ENCODE measurements around the gene G0S2.

Gene G0S2

DNA sequence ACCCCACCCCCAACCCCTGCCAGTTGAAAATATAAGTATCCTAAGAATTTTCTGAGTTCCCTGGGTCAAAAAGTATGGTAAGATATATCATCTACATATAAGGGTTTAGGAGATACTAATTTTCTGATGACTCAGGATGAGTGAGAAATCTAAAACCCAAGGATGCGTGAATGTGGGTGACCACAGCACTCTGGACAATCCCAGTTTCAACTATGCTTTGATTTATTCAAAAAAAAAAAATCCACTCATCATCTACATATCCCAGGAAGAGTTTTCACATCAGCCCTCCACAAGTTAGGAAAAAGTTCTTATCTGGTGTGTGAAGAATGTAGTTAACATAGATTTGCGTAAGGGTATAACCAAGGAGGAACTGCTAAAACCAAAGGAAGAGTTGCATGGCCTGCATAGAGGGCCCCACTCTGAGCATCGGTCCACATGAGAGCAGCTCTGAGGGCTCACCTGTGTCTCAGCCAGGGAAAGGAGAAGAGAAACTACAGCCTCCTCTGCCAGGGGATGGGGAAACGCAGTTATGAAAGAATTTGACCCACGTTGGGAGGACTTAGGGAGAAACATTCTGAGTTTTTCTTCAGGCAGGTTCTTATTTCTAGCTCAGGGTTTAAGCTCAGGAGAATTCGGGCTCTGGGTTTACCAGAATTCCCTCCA, 41.7 kb upstream of the G0S2 start:
- TF ChIP-seq, protein P1, sequence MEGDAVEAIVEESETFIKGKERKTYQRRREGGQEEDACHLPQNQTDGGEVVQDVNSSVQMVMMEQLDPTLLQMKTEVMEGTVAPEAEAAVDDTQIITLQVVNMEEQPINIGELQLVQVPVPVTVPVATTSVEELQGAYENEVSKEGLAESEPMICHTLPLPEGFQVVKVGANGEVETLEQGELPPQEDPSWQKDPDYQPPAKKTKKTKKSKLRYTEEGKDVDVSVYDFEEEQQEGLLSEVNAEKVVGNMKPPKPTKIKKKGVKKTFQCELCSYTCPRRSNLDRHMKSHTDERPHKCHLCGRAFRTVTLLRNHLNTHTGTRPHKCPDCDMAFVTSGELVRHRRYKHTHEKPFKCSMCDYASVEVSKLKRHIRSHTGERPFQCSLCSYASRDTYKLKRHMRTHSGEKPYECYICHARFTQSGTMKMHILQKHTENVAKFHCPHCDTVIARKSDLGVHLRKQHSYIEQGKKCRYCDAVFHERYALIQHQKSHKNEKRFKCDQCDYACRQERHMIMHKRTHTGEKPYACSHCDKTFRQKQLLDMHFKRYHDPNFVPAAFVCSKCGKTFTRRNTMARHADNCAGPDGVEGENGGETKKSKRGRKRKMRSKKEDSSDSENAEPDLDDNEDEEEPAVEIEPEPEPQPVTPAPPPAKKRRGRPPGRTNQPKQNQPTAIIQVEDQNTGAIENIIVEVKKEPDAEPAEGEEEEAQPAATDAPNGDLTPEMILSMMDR (IDR thresholded peaks at IDR 0.05): no peak
- Histone ChIP-seq H3K79me2 (no peaks in the 10 kb centered on the region), H3K27me3 (ENCODE audit: control insufficient read depth, insufficient read depth, low read length) (no peaks in the 10 kb centered on the region), H3K4me3 (ENCODE audit: low read depth, low read length) (no peak overlapping the region), H3K9ac (no peak overlapping the region), H3K9me3 (ENCODE audit: control insufficient read depth, low read length) (no peaks in the 10 kb centered on the region), H3K27ac (no peak overlapping the region), H3K4me1 (no peaks in the 10 kb centered on the region), H3K4me2 (ENCODE audit: low read length) (no peak overlapping the region), H2AFZ (no peak overlapping the region), H3K36me3 (ENCODE audit: control insufficient read depth, insufficient read depth, low read length) (no peaks in the 10 kb centered on the region)

- no peak overlapping the region for H2AFZ ChIP-seq
- H3K27me3 ChIP-seq (ENCODE audit: control insufficient read depth, insufficient read depth, low read length): no peaks in the 10 kb centered on the region
- H3K4me2 ChIP-seq (ENCODE audit: low read length): no peak overlapping the region
- no peak overlapping the region for H3K9ac ChIP-seq
- H3K79me2 ChIP-seq: no peaks in the 10 kb centered on the region
- H3K9me3 ChIP-seq (ENCODE audit: control insufficient read depth, low read length): no peaks in the 10 kb centered on the region
- H3K4me3 ChIP-seq (ENCODE audit: low read depth, low read length): no peak overlapping the region
- TF ChIP-seq, protein P1 (IDR thresholded peaks at IDR 0.05): no peak
- H3K27ac ChIP-seq: no peak overlapping the region
- H3K4me1 ChIP-seq: no peaks in the 10 kb centered on the region
- no peaks in the 10 kb centered on the region for H3K36me3 ChIP-seq (ENCODE audit: control insufficient read depth, insufficient read depth, low read length)
These were observed 41.0 kb upstream of the G0S2 start for GRCh38 chr1:209634005-209634737.

DNA sequence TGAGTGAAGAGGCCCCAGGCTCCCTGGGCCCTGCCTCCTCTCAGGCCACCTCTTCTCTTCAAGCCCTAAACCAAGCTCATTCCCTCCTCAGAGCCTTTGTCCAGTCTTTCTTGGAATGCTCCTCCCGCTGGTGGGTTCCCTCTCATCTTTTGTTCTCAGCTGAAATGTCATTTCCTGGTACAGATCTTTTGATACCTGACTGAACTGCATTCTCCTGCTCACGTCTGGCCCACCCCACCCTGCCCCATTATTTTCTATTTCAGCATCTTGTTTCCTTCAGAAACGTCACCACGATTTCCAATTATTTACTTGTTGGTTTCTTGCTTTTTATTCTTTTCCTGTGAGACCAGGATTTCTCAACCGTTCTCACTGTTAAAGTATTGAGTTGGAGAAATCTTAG, 39.4 kb upstream of the G0S2 start:
- H3K79me2 ChIP-seq: no peaks in the 10 kb centered on the region
- no peak overlapping the region for H2AFZ ChIP-seq
- no peak overlapping the region for H3K4me3 ChIP-seq (ENCODE audit: low read depth, low read length)
- TF ChIP-seq, protein P1 (IDR thresholded peaks at IDR 0.05): no peak
- H3K36me3 ChIP-seq (ENCODE audit: control insufficient read depth, insufficient read depth, low read length): no peaks in the 10 kb centered on the region
- no peak overlapping the region for H3K27ac ChIP-seq
- H3K4me2 ChIP-seq (ENCODE audit: low read length): no peak overlapping the region
- no peaks in the 10 kb centered on the region for H3K4me1 ChIP-seq
- no peaks in the 10 kb centered on the region for H3K9me3 ChIP-seq (ENCODE audit: control insufficient read depth, low read length)
- no peaks in the 10 kb centered on the region for H3K27me3 ChIP-seq (ENCODE audit: control insufficient read depth, insufficient read depth, low read length)
- no peak overlapping the region for H3K9ac ChIP-seq

DNA sequence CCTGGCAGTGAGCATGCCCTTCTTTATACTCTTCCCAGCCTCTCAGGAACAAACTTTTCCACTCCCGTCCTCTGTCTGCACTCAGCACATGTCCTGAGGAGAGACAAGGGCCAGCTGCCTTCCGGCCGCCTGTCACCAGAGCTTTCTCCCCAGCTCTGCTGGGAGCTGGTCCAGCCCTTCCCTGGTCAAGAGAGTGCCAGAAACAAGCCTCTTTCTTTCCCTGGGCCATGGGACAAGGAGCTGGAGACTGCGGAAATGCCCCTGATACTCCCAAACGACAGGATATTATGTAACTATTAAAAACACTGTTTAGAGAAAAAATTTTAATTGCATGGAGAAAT, 33.4 kb upstream of the G0S2 start:
- Histone ChIP-seq H3K4me2 (ENCODE audit: low read length) (no peak overlapping the region), H3K79me2 (no peaks in the 10 kb centered on the region), H3K9me3 (ENCODE audit: control insufficient read depth, low read length) (no peaks in the 10 kb centered on the region), H2AFZ (peak overlapping the region; percentile 49), H3K4me3 (ENCODE audit: low read depth, low read length) (no peak overlapping the region), H3K36me3 (ENCODE audit: control insufficient read depth, insufficient read depth, low read length) (no peaks in the 10 kb centered on the region), H3K27ac (no peak overlapping the region), H3K27me3 (ENCODE audit: control insufficient read depth, insufficient read depth, low read length) (no peaks in the 10 kb centered on the region), H3K9ac (no peak overlapping the region), H3K4me1 (peaks cover 4% of the 10 kb centered on the region)
- TF ChIP-seq, protein P1 (IDR thresholded peaks at IDR 0.05): no peak

DNA sequence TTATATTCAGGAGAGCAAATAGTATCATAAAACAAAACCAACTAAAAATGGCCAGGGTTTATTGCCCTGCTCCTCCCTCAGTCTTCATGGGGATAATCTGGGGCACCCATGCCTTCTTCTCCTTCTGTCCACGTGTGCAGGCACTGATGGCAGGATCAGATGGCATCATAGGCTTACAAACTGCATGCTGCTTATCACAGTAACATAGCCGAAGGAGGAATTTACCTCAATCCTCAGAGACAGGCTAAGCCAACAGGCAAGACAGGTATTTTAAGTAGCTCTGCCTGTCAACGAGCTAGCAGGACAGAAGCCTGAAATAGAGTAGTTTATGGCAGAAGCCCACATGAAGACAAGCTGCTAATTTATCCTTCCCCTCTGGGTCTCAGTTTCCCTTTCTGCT, 32.4 kb upstream of the G0S2 start:
- H3K27ac ChIP-seq: no peak overlapping the region
- no peaks in the 10 kb centered on the region for H3K9me3 ChIP-seq (ENCODE audit: control insufficient read depth, low read length)
- no peak overlapping the region for H2AFZ ChIP-seq
- H3K4me2 ChIP-seq (ENCODE audit: low read length): no peak overlapping the region
- TF ChIP-seq, protein P1 (IDR thresholded peaks at IDR 0.05): no peak
- H3K4me1 ChIP-seq: peaks cover 4% of the 10 kb centered on the region
- no peak overlapping the region for H3K4me3 ChIP-seq (ENCODE audit: low read depth, low read length)
- H3K36me3 ChIP-seq (ENCODE audit: control insufficient read depth, insufficient read depth, low read length): no peaks in the 10 kb centered on the region
- H3K27me3 ChIP-seq (ENCODE audit: control insufficient read depth, insufficient read depth, low read length): no peaks in the 10 kb centered on the region
- no peaks in the 10 kb centered on the region for H3K79me2 ChIP-seq
- no peak overlapping the region for H3K9ac ChIP-seq
